Neuronal stem cell (in vitro differentiated cells): ENCODE results near the gene B4GALT5.

ENCODE experiments used
- DNase-seq: peaks from one replicate; pipeline ENCODE4 v3.0.0-alpha.2; 2013; ENCODE audit warnings: low spot score
- H2AFZ ChIP-seq: one replicate; pipeline ENCODE4 v1.6.1; 2013; ENCODE audit warnings: mild to moderate bottlenecking, low read length, inconsistent platforms
- H2AK5ac ChIP-seq: 2 replicates; pipeline ENCODE4 v1.6.1; 2013; ENCODE audit warnings: low read depth, mild to moderate bottlenecking, inconsistent platforms, low read length, moderate library complexity, mixed read lengths
- H2BK120ac ChIP-seq: 2 replicates; pipeline ENCODE4 v1.6.1; 2013; ENCODE audit warnings: low read depth, mild to moderate bottlenecking, inconsistent platforms, low read length, moderate library complexity, mixed read lengths
- H2BK12ac ChIP-seq: one replicate; pipeline ENCODE4 v1.6.1; 2013; ENCODE audit warnings: low read length, inconsistent platforms
- H2BK15ac ChIP-seq: 2 replicates; pipeline ENCODE4 v1.6.1; 2013; ENCODE audit warnings: mild to moderate bottlenecking, low read length, inconsistent platforms, mixed read lengths
- H2BK5ac ChIP-seq: one replicate; pipeline ENCODE4 v1.6.1; 2013; ENCODE audit warnings: inconsistent platforms, mild to moderate bottlenecking, low read length, moderate library complexity
- H3K14ac ChIP-seq: one replicate; pipeline ENCODE4 v1.6.1; 2013; ENCODE audit warnings: low read length, inconsistent platforms
- H3K18ac ChIP-seq: 2 replicates; pipeline ENCODE4 v1.6.1; 2013; ENCODE audit warnings: low read length, inconsistent platforms
- H3K23ac ChIP-seq: 2 replicates; pipeline ENCODE4 v1.6.1; 2013; ENCODE audit warnings: low read depth, mild to moderate bottlenecking, mixed read lengths, low read length, inconsistent platforms; ENCODE audit not compliant: poor library complexity
- H3K27ac ChIP-seq: replicated peaks from 3 replicates; pipeline ENCODE4 v1.5.1; 2013; ENCODE audit warnings: low read length, inconsistent platforms
- H3K27me3 ChIP-seq, 3 experiments: 2 replicates each; pipeline ENCODE4 v1.6.1; 2013; ENCODE audit warnings: low read length in 3 of 3, mild to moderate bottlenecking in 2 of 3, inconsistent platforms in 1 of 3, low read depth in 1 of 3, mixed read lengths in 1 of 3, moderate library complexity in 1 of 3; ENCODE audit not compliant: control insufficient read depth in 3 of 3, insufficient read depth in 3 of 3
- H3K36me3 ChIP-seq, 2 donors: replicated peaks in 1 of 2; 2 replicates each; pipeline ENCODE4 v1.6.1; 2013; ENCODE audit warnings: low read length in 2 of 2; ENCODE audit not compliant: control insufficient read depth in 2 of 2, insufficient read depth in 2 of 2
- H3K4ac ChIP-seq: 2 replicates; pipeline ENCODE4 v1.6.1; 2013; ENCODE audit warnings: inconsistent platforms, mild to moderate bottlenecking, low read length, moderate library complexity
- H3K4me1 ChIP-seq, 2 donors: 1 replicate in 1 of 2; 2 replicates in 1 of 2; pipeline ENCODE4 v1.6.1; 2013; ENCODE audit warnings: low read length in 2 of 2, low read depth in 1 of 2; ENCODE audit not compliant: control insufficient read depth in 2 of 2, insufficient read depth in 1 of 2
- H3K4me2 ChIP-seq: one replicate; pipeline ENCODE4 v1.6.1; 2013; ENCODE audit warnings: mild to moderate bottlenecking, low read length, inconsistent platforms; ENCODE audit not compliant: insufficient read depth, poor library complexity, severe bottlenecking
- H3K4me3 ChIP-seq, 2 donors: 2 replicates each; pipeline ENCODE4 v1.5.1; 2013; ENCODE audit warnings: low read length in 2 of 2, mild to moderate bottlenecking in 2 of 2, inconsistent platforms in 1 of 2, moderate library complexity in 1 of 2
- H3K79me1 ChIP-seq: one replicate; pipeline ENCODE4 v1.6.1; 2013; ENCODE audit warnings: low read depth, mild to moderate bottlenecking, inconsistent platforms, low read length, moderate library complexity
- H3K9ac ChIP-seq: one replicate; pipeline ENCODE4 v1.6.1; 2013; ENCODE audit warnings: mild to moderate bottlenecking, low read depth, low read length, inconsistent platforms; ENCODE audit not compliant: poor library complexity
- H3K9me3 ChIP-seq, 2 donors: replicated peaks in 1 of 2; 2 replicates each; pipeline versions ENCODE3 to v1.6.1; 2013; ENCODE audit warnings: low read length in 2 of 2, mild to moderate bottlenecking in 2 of 2, inconsistent platforms in 1 of 2, low read depth in 1 of 2, mixed read lengths in 1 of 2, moderate library complexity in 1 of 2; ENCODE audit not compliant: control insufficient read depth in 2 of 2, insufficient read depth in 1 of 2
- H4K8ac ChIP-seq: one replicate; pipeline ENCODE4 v1.6.1; 2013; ENCODE audit warnings: low read depth, mild to moderate bottlenecking, inconsistent platforms, low read length, moderate library complexity
- H4K91ac ChIP-seq: one replicate; pipeline ENCODE4 v1.6.1; 2013; ENCODE audit warnings: low read length, low read depth, mild to moderate bottlenecking, inconsistent platforms; ENCODE audit not compliant: poor library complexity
- WGBS, 2 donors: extraction: QIAGEN DNeasy Blood & Tissue Kit; methylation state at CpG; one replicate each; pipeline ENCODE4 v1.1.7; 2013; ENCODE audit warnings: missing lambda C conversion rate in 2 of 2, mixed read lengths in 1 of 2; ENCODE audit not compliant: insufficient read length in 2 of 2, insufficient replicate concordance in 1 of 2; ENCODE audit errors: extremely low coverage in 2 of 2; 5-methylcytosine and 5-hydroxymethylcytosine counted together

The B4GALT5 gene

DNA sequence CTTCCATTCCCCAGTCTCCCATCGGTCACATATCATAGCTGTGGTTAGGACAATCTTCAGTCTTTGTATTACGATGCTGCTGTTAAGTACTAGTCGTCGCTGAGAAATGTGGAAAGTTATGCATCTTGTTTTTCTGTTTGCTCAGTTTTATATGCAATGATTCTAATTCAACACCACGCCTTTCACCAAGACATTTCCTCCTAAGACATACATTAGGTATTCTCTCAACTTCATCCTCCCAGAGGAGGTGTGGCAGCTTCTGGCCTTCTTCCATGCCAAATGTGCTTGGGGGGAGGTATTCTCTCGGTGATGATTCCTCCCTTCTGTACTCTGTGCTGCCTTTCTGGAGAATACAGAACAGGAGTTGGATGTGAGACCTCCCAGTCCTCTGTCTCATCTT is 66.1 kb downstream of the B4GALT5 start:
- no CpG with 5 or more reads among the region's 6 CpGs for WGBS, 2 donors
- Histone ChIP-seq H3K18ac (no peak overlapping the region), H3K79me1 (no peaks in the 10 kb centered on the region), H3K23ac (no peak overlapping the region), H3K14ac (no peak overlapping the region), H2BK12ac (no peak overlapping the region), H3K4me1 (no peaks in the 10 kb centered on the region), H3K27me3 (no peaks in the 10 kb centered on the region), H3K36me3 (peaks cover 12 to 87% of the 10 kb centered on the region in 2 donors), H3K9me3 (no peaks in the 10 kb centered on the region), H3K4me2 (no peak overlapping the region), H2BK120ac (no peak overlapping the region), H2BK15ac (no peak overlapping the region), H3K4me3 (no peak overlapping the region), H2BK5ac (no peak overlapping the region), H4K8ac (no peak overlapping the region), H4K91ac (no peak overlapping the region), H3K4ac (no peak overlapping the region), H2AK5ac (no peak overlapping the region), H3K9ac (no peak overlapping the region), H2AFZ (no peak overlapping the region), H3K27ac (no peak overlapping the region)
- no peak for DNase-seq

DNA sequence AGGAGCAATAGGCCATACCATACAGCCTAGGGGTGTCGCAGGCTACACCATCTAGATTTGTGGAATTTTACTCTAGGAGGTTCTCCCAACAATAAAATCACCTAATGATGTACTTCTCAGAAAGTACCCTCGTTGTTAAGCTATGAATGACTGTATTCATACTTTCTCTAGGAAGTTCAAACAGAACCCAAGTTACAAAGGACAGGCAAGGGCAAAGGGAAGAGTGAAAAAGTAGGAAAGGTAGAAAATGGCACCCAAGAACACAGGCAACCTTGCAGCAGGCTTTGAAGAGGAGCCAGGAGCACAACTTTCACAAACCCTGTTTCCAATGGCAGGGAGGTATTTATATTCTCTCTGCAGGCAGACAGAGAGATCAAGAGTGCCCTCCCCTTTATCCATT is 67.2 kb downstream of the B4GALT5 start:
- no peak overlapping the region for H3K27ac ChIP-seq
- H2AK5ac ChIP-seq = no peak overlapping the region
- no peak overlapping the region for H4K91ac ChIP-seq
- H3K4me3 ChIP-seq = no peak overlapping the region
- H3K14ac ChIP-seq = no peak overlapping the region
- no peaks in the 10 kb centered on the region for H3K9me3 ChIP-seq
- H3K27me3 ChIP-seq = no peaks in the 10 kb centered on the region
- no peak overlapping the region for H2BK15ac ChIP-seq
- no peak overlapping the region for H3K9ac ChIP-seq
- H3K4me1 ChIP-seq = peaks cover 0 to 3% of the 10 kb centered on the region in 2 donors
- H2BK12ac ChIP-seq = no peak overlapping the region
- no peak overlapping the region for H2BK5ac ChIP-seq
- H3K4me2 ChIP-seq = no peak overlapping the region
- H3K4ac ChIP-seq = no peak overlapping the region
- H3K36me3 ChIP-seq = peaks cover 12 to 90% of the 10 kb centered on the region in 2 donors
- no peak overlapping the region for H4K8ac ChIP-seq
- H2AFZ ChIP-seq = no peak overlapping the region
- WGBS, 2 donors = no CpG with 5 or more reads among the region's 2 CpGs
- no peak overlapping the region for H2BK120ac ChIP-seq
- no peaks in the 10 kb centered on the region for H3K79me1 ChIP-seq
- DNase-seq = no peak
- H3K18ac ChIP-seq = no peak overlapping the region
- no peak overlapping the region for H3K23ac ChIP-seq

DNA sequence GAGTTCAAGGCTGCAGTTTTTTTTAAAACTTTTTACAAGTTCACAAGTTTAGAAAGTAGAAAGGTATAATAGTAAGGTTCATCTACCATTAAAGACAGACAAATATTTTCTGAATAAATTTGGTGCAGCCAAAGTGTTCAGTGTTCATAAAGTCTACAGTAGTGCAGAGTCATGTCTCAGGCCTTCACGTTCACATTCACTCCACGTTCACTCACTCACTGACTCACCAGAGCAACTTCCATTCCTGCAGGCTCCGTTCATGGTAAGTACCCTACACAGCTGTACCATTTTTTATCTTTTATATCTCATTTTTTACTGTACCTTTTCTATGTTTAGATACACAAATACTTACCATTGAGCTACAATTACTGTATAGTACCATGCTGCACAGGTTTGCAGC is 67.6 kb downstream of the B4GALT5 start:
- Histone ChIP-seq H3K4me2 (no peak overlapping the region), H3K18ac (no peak overlapping the region), H3K36me3 (peaks cover 12 to 94% of the 10 kb centered on the region in 2 donors), H2AK5ac (no peak overlapping the region), H4K8ac (no peak overlapping the region), H3K9ac (no peak overlapping the region), H2BK5ac (no peak overlapping the region), H2BK12ac (no peak overlapping the region), H3K4me1 (peaks cover 0 to 3% of the 10 kb centered on the region in 2 donors), H3K79me1 (no peaks in the 10 kb centered on the region), H3K9me3 (no peaks in the 10 kb centered on the region), H3K4ac (no peak overlapping the region), H3K27ac (no peak overlapping the region), H2BK120ac (no peak overlapping the region), H2BK15ac (no peak overlapping the region), H3K23ac (no peak overlapping the region), H3K27me3 (no peaks in the 10 kb centered on the region), H3K14ac (no peak overlapping the region), H4K91ac (no peak overlapping the region), H2AFZ (no peak overlapping the region), H3K4me3 (no peak overlapping the region)
- no peak for DNase-seq
- WGBS, 2 donors = no CpG with 5 or more reads among the region's 3 CpGs

DNA sequence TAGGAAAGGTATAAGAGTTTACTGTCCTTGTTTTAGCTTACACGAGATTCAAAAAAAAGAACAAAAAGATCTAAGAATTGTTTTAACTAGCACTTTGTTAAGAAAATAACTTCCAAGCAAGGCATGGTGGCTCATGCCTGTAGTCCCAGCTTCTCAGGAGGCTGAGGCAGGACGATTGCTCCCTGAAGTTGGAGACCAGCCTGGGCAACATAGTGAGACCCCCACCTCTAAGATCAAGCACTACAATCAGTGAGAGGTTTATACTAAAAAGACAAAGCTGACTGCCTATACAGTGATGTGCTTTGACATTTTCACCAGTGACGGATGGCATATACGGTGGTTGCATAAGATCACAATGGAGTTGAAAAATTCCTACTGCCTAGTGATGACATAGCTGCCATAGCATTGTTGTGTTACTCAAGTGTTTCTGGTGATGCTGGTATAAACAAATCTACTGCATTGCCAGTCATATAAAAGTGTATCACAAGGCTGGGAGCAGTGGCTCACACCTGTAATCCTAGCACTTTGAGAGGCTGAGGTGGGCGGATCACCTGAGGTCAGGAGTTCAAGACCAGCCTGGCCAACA is 68.6 kb downstream of the B4GALT5 start:
- no peak overlapping the region for H3K4me3 ChIP-seq
- H2BK12ac ChIP-seq = no peak overlapping the region
- no peak overlapping the region for H3K4ac ChIP-seq
- DNase-seq = no peak
- H3K9me3 ChIP-seq = no peaks in the 10 kb centered on the region
- no peaks in the 10 kb centered on the region for H3K27me3 ChIP-seq
- H3K27ac ChIP-seq = no peak overlapping the region
- H3K23ac ChIP-seq = no peak overlapping the region
- peaks cover 15 to 97% of the 10 kb centered on the region in 2 donors for H3K36me3 ChIP-seq
- H3K4me2 ChIP-seq = no peak overlapping the region
- no peak overlapping the region for H2BK5ac ChIP-seq
- H4K91ac ChIP-seq = no peak overlapping the region
- H2BK120ac ChIP-seq = no peak overlapping the region
- H4K8ac ChIP-seq = no peak overlapping the region
- no peaks in the 10 kb centered on the region for H3K79me1 ChIP-seq
- no peak overlapping the region for H3K18ac ChIP-seq
- no peak overlapping the region for H3K9ac ChIP-seq
- H3K4me1 ChIP-seq = peaks cover 0 to 3% of the 10 kb centered on the region in 2 donors
- WGBS, 2 donors = no CpG with 5 or more reads among the region's 5 CpGs
- H3K14ac ChIP-seq = no peak overlapping the region
- no peak overlapping the region for H2BK15ac ChIP-seq
- no peak overlapping the region for H2AK5ac ChIP-seq
- no peak overlapping the region for H2AFZ ChIP-seq
